Smooth muscle cell (in vitro differentiated cells): Measurements from ENCODE around the gene IMPACT. TPM values are rescaled to one million over a fixed set of nuclear protein-coding genes. Genes with fewer than 3 reads are reported as not detected.

Experiments
- DNase-seq: peaks from one replicate; lab custom pipeline; 2025; ENCODE audit not compliant: unreplicated experiment; lab: John Stamatoyannopoulos, UW
- H2AFZ ChIP-seq: fragments of 200-600 bp; sonication (generic); 2 replicates; pipeline ENCODE4 v1.6.0; 2016; ENCODE audit warnings: antibody characterized with exemption, low read depth, mild to moderate bottlenecking
- H3F3A ChIP-seq: fragments of 200-600 bp; sonication (generic); 2 replicates; pipeline ENCODE4 v1.6.0; 2017; ENCODE audit warnings: antibody characterized with exemption, low read depth
- H3K27ac ChIP-seq: fragments of 200-600 bp; sonication (generic); 2 replicates; pipeline ENCODE4 v1.5.1; 2016; ENCODE audit warnings: low read depth, mild to moderate bottlenecking
- H3K27me3 ChIP-seq: fragments of 200-600 bp; sonication (generic); 2 replicates; pipeline ENCODE4 v1.6.1; 2016; ENCODE audit warnings: low read depth, mild to moderate bottlenecking
- H3K36me3 ChIP-seq: fragments of 200-600 bp; sonication (generic); 2 replicates; pipeline ENCODE4 v1.5.1; 2016; ENCODE audit warnings: low read depth
- H3K4me1 ChIP-seq: fragments of 200-600 bp; sonication (generic); 2 replicates; pipeline ENCODE4 v1.5.1; 2016; ENCODE audit warnings: low read depth
- H3K4me2 ChIP-seq: fragments of 200-600 bp; sonication (generic); 2 replicates; pipeline ENCODE4 v1.6.0; 2016; ENCODE audit warnings: mild to moderate bottlenecking
- H3K4me3 ChIP-seq: fragments of 200-600 bp; sonication (generic); 2 replicates; pipeline ENCODE4 v1.5.1; 2016; ENCODE audit warnings: mild to moderate bottlenecking
- H3K79me2 ChIP-seq: fragments of 200-600 bp; sonication (generic); 2 replicates; pipeline ENCODE4 v1.6.0; 2016; ENCODE audit warnings: low read depth, mild to moderate bottlenecking
- H3K9ac ChIP-seq: fragments of 200-600 bp; sonication (generic); 2 replicates; pipeline ENCODE4 v1.6.0; 2016; ENCODE audit warnings: low read depth
- H3K9me3 ChIP-seq: fragments of 200-600 bp; sonication (generic); replicated peaks from 2 replicates; pipeline ENCODE4 v1.5.1; 2016; ENCODE audit warnings: low read depth
- H4K20me1 ChIP-seq: fragments of 200-600 bp; sonication (generic); 2 replicates; pipeline ENCODE4 v1.6.0; 2016; ENCODE audit warnings: low read depth
- CTCF ChIP-seq: fragments of 200-600 bp; sonication (generic); IDR thresholded peaks from 2 replicates; pipeline ENCODE4 v1.5.1; 2017; ENCODE audit warnings: borderline replicate concordance, mild to moderate bottlenecking, antibody characterized with exemption; ENCODE audit not compliant: insufficient read depth, poor library complexity, severe bottlenecking
- WGBS: methylation state at CpG from one replicate; pipeline ENCODE4 v1.1.7; 2016; ENCODE audit warnings: low lambda C conversion rate; 5-methylcytosine and 5-hydroxymethylcytosine counted together
- polyA plus RNA-seq: library from polyadenylated mRNA; unstranded; fragments of >200 nt; fragmentation: Nextera tagmentation; extraction: Ambion mirVana; gene quantifications from 2 replicates; pipeline ENCODE4 v1.2.1, GENCODE V29; 2016
- total RNA-seq: library from RNA; depleted of rRNA; stranded (reverse); fragments of >200 nt; gene quantifications from 2 replicates; pipeline ENCODE4 v1.2.3, GENCODE V29; 2014

Gene IMPACT
- total and polyA plus RNA-seq, 2 experiments from 2014 or later, result 25.0 to 30.2 TPM

- 87% methylated on average over 1 of the region's 1 CpG for WGBS
- Histone ChIP-seq H3K36me3 (no peaks in the 10 kb centered on the region), H3F3A (peaks cover 8% of the 10 kb centered on the region), H3K27me3 (no peaks in the 10 kb centered on the region), H4K20me1 (no peaks in the 10 kb centered on the region), H3K79me2 (no peaks in the 10 kb centered on the region), H3K4me2 (peak overlapping the region; percentile 53), H3K4me3 (no peak overlapping the region), H3K9ac (no peak overlapping the region), H3K4me1 (no peaks in the 10 kb centered on the region), H2AFZ (no peak overlapping the region), H3K27ac (peak overlapping the region; percentile 55), H3K9me3 (no peaks in the 10 kb centered on the region)
- no peak for DNase-seq
- no peak for TF ChIP-seq CTCF
Measured at GRCh38 chr18:24497031-24497754, 70.7 kb downstream of the IMPACT start.

DNA sequence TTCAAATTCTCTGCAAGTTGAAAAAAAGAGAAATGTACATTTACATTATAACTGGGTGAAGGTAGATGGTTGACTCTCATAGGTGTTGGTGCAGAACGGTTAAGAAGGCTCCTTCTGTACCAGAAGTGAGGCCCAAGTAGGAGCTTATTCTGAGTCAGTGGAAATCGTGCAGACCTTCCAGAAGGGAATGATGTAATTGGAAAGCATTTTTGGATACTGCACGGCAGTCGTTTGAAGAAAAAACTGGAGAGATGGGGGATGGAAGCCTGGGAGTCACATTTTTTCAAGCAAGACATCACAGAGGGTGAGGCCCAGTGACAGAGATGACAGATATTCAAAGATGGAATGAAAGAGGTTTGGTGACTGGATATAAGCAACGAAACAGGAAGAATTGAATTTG, 73.3 kb downstream of the IMPACT start:
- H3K27ac ChIP-seq, result no peak overlapping the region
- no peak overlapping the region for H3K9ac ChIP-seq
- 31% methylated on average over 5 of the region's 5 CpGs for WGBS
- H3K27me3 ChIP-seq, result no peaks in the 10 kb centered on the region
- no peak for TF ChIP-seq CTCF
- H3K79me2 ChIP-seq, result no peaks in the 10 kb centered on the region
- H3K4me1 ChIP-seq, result peaks cover 7% of the 10 kb centered on the region
- DNase-seq, result no peak
- H3F3A ChIP-seq, result peaks cover 8% of the 10 kb centered on the region
- no peaks in the 10 kb centered on the region for H4K20me1 ChIP-seq
- H2AFZ ChIP-seq, result peak overlapping the region; percentile 26
- H3K4me3 ChIP-seq, result no peak overlapping the region
- peak overlapping the region; percentile 31 for H3K4me2 ChIP-seq
- H3K36me3 ChIP-seq, result no peaks in the 10 kb centered on the region
- no peaks in the 10 kb centered on the region for H3K9me3 ChIP-seq

DNA sequence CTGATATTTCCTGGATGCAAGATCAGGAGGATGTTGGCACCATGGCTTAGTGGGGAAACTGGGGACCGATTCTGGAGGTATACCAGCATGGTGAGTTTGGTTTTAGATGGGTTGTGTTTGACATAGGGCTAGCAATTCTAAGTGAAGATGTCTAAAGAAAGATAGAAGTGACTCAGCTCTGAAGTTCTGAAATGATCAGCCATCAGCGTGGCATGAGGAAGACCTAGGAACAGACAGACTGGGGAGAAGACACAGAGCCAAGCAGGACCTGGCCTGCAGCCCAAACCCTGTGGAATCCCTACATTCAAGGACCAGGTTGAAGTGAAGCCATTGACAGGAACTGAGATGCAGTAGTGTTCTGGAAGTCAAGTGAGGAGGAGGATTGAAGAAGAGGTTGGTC, 73.7 kb downstream of the IMPACT start:
- DNase-seq, result no peak
- 93% methylated on average over 2 of the region's 2 CpGs for whole genome bisulfite sequencing
- H3K27me3 ChIP-seq, result no peaks in the 10 kb centered on the region
- H3K4me3 ChIP-seq, result no peak overlapping the region
- peaks cover 7% of the 10 kb centered on the region for H3K4me1 ChIP-seq
- no peak for TF ChIP-seq CTCF
- H3K27ac ChIP-seq, result no peak overlapping the region
- peak overlapping the region; percentile 26 for H2AFZ ChIP-seq
- peaks cover 8% of the 10 kb centered on the region for H3F3A ChIP-seq
- no peaks in the 10 kb centered on the region for H3K9me3 ChIP-seq
- peak overlapping the region; percentile 31 for H3K4me2 ChIP-seq
- H4K20me1 ChIP-seq, result no peaks in the 10 kb centered on the region
- no peaks in the 10 kb centered on the region for H3K79me2 ChIP-seq
- no peak overlapping the region for H3K9ac ChIP-seq
- H3K36me3 ChIP-seq, result no peaks in the 10 kb centered on the region

DNA sequence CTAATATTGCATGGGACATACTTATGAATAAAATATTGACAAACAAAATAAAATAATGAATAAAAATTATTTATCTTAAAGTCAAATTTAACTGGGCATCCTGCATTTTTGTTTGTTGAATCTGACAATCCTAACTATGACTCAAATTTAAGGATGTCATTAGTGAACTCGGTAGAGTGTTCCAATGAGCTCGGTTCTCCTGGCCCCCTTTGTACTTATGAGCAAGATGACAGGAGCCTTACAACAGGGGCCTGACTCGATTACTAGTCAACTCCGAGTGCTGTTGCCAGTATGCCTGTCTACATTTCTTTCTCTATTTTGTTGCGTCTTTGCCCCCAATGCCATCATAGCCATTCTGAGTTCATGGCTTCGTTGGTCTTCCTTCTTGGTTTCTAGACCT, 74.3 kb downstream of the IMPACT start:
- no peak for DNase-seq
- Histone ChIP-seq H3K27ac (no peak overlapping the region), H3K27me3 (no peaks in the 10 kb centered on the region), H3K4me3 (no peak overlapping the region), H3K36me3 (no peaks in the 10 kb centered on the region), H4K20me1 (no peaks in the 10 kb centered on the region), H3F3A (peaks cover 8% of the 10 kb centered on the region), H3K9ac (no peak overlapping the region), H3K79me2 (no peaks in the 10 kb centered on the region), H3K4me2 (no peak overlapping the region), H3K4me1 (peaks cover 7% of the 10 kb centered on the region), H2AFZ (no peak overlapping the region), H3K9me3 (no peaks in the 10 kb centered on the region)
- WGBS, result 97% methylated on average over 6 of the region's 6 CpGs
- no peak for TF ChIP-seq CTCF
